Measurements from ENCODE around the gene UTS2R. TPM values are rescaled to one million over a fixed set of nuclear protein-coding genes. Genes with fewer than 3 reads are reported as not detected.

The UTS2R gene
- total RNA-seq, 2 donors from 2014 or later = not detected

- Histone ChIP-seq H3K36me3 (replicated peaks in 1 of 2; ENCODE audit: insufficient read depth in 1 of 2, low read depth in 2 of 2) (peaks cover 0 to 3% of the 10 kb centered on the region in 2 donors), H3K27me3 (no peaks in the 10 kb centered on the region), H3K4me3 (no peak overlapping the region), H3K9me3 (no peaks in the 10 kb centered on the region), H3K27ac (no peak overlapping the region), H3K4me1 (no peaks in the 10 kb centered on the region)
- intact Hi-C loops (cut with DNase I) = no loop called here
- 96% methylated on average over 14 of the region's 14 CpGs for WGBS, 2 donors
- TF ChIP-seq CTCF (IDR thresholded peaks at IDR 0.05) (no peak), POLR2A (IDR thresholded peaks at IDR 0.05) (no peak)
- ATAC-seq = no peak
- no peak for DNase-seq
These were observed 33.5 kb downstream of the UTS2R start for GRCh38 chr17:82405051-82405450.

GRCh38 chr17:82406131-82406671 lies 34.6 kb downstream of the UTS2R start:
- no peaks in the 10 kb centered on the region for H3K9me3 ChIP-seq
- H3K36me3 ChIP-seq (replicated peaks in 1 of 2; ENCODE audit: insufficient read depth in 1 of 2, low read depth in 2 of 2) = peaks cover 0 to 3% of the 10 kb centered on the region in 2 donors
- no peak overlapping the region for H3K27ac ChIP-seq
- intact Hi-C loops (cut with DNase I) = no loop called here
- H3K4me3 ChIP-seq = no peak overlapping the region
- H3K4me1 ChIP-seq = no peaks in the 10 kb centered on the region
- DNase-seq (no peak), ATAC-seq (no peak)
- WGBS, 2 donors = 91 to 92% methylated on average over 9 to 14 of the region's 14 CpGs
- no peaks in the 10 kb centered on the region for H3K27me3 ChIP-seq
- TF ChIP-seq POLR2A (IDR thresholded peaks at IDR 0.05) (no peak), CTCF (IDR thresholded peaks at IDR 0.05) (no peak)

GRCh38 chr17:82407255-82407654 lies 35.7 kb downstream of the UTS2R start:
- Histone ChIP-seq H3K4me3 (no peak overlapping the region), H3K27me3 (no peaks in the 10 kb centered on the region), H3K36me3 (replicated peaks in 1 of 2; ENCODE audit: insufficient read depth in 1 of 2, low read depth in 2 of 2) (peaks cover 0 to 3% of the 10 kb centered on the region in 2 donors), H3K9me3 (no peaks in the 10 kb centered on the region), H3K4me1 (no peaks in the 10 kb centered on the region), H3K27ac (no peak overlapping the region)
- DNase-seq = no peak
- 88 to 95% methylated on average over 12 to 13 of the region's 13 CpGs for WGBS, 2 donors
- no peak for ATAC-seq
- intact Hi-C loops (cut with DNase I) = no loop called here
- TF ChIP-seq CTCF (IDR thresholded peaks at IDR 0.05) (no peak), POLR2A (IDR thresholded peaks at IDR 0.05) (no peak)

- no peak for TF ChIP-seq CTCF (IDR thresholded peaks at IDR 0.05)
- TF ChIP-seq POLR2A (IDR thresholded peaks at IDR 0.05) = no peak
- no peaks in the 10 kb centered on the region for H3K27me3 ChIP-seq
- no peak overlapping the region for H3K4me3 ChIP-seq
- intact Hi-C loops (cut with DNase I) = no loop called here
- DNase-seq (no peak), ATAC-seq (no peak)
- no peaks in the 10 kb centered on the region for H3K9me3 ChIP-seq
- H3K27ac ChIP-seq = no peak overlapping the region
- WGBS, 2 donors = 90 to 93% methylated on average over 14 to 15 of the region's 15 CpGs
- peaks cover 0 to 2% of the 10 kb centered on the region in 2 donors for H3K36me3 ChIP-seq (replicated peaks in 1 of 2; ENCODE audit: insufficient read depth in 1 of 2, low read depth in 2 of 2)
- peaks cover 10% of the 10 kb centered on the region for H3K4me1 ChIP-seq
These were observed 36.8 kb downstream of the UTS2R start for GRCh38 chr17:82408288-82408937.

- no peak for DNase-seq
- 94 to 96% methylated on average over 19 to 21 of the region's 21 CpGs for WGBS, 2 donors
- no peaks in the 10 kb centered on the region for H3K36me3 ChIP-seq (replicated peaks in 1 of 2; ENCODE audit: insufficient read depth in 1 of 2, low read depth in 2 of 2)
- no peak for ATAC-seq
- TF ChIP-seq CTCF (IDR thresholded peaks at IDR 0.05) = no peak
- TF ChIP-seq POLR2A (IDR thresholded peaks at IDR 0.05) = no peak
- no peak overlapping the region for H3K27ac ChIP-seq
- intact Hi-C loops (cut with DNase I) = no loop called here
- H3K27me3 ChIP-seq = no peaks in the 10 kb centered on the region
- peaks cover 10% of the 10 kb centered on the region for H3K4me1 ChIP-seq
- H3K9me3 ChIP-seq = no peaks in the 10 kb centered on the region
- H3K4me3 ChIP-seq = no peak overlapping the region
These were observed 37.4 kb downstream of the UTS2R start for GRCh38 chr17:82408938-82409318.

Measured in body of pancreas (tissue), 4 donors.